ENCODE results near the gene PTPRG.

PTPRG gene

GRCh38 chr3:61624300-61624699 is 62.9 kb downstream of the PTPRG start:
- no peak overlapping the region for H3K4me3 Mint-ChIP-seq
- no peaks in the 10 kb centered on the region for H3K4me1 Mint-ChIP-seq (ENCODE audit: low read depth in 2 of 2)
- no peaks in the 10 kb centered on the region for H3K36me3 Mint-ChIP-seq (ENCODE audit: insufficient read depth)
- no peaks in the 10 kb centered on the region for H3K27me3 Mint-ChIP-seq
- no peak for DNase-seq
- H3K9me3 Mint-ChIP-seq = peaks cover 0 to 4% of the 10 kb centered on the region in 2 donors
- H3K27ac Mint-ChIP-seq = no peak overlapping the region
- ATAC-seq (replicated peaks) = no peak

- Mint-ChIP-seq H3K9me3 (peaks cover 0 to 6% of the 10 kb centered on the region in 2 donors), H3K4me3 (no peak overlapping the region), H3K27ac (no peak overlapping the region), H3K27me3 (no peaks in the 10 kb centered on the region), H3K36me3 (ENCODE audit: insufficient read depth) (no peaks in the 10 kb centered on the region), H3K4me1 (ENCODE audit: low read depth in 2 of 2) (no peaks in the 10 kb centered on the region)
- no peak for ATAC-seq (replicated peaks)
- DNase-seq = no peak
Measured at GRCh38 chr3:61625429-61625828, 64.1 kb downstream of the PTPRG start.

- DNase-seq (no peak), ATAC-seq (replicated peaks) (no peak)
- no peaks in the 10 kb centered on the region for H3K36me3 Mint-ChIP-seq (ENCODE audit: insufficient read depth)
- H3K27me3 Mint-ChIP-seq = no peaks in the 10 kb centered on the region
- no peak overlapping the region for H3K4me3 Mint-ChIP-seq
- peaks cover 0 to 6% of the 10 kb centered on the region in 2 donors for H3K9me3 Mint-ChIP-seq
- no peak overlapping the region for H3K27ac Mint-ChIP-seq
- no peaks in the 10 kb centered on the region for H3K4me1 Mint-ChIP-seq (ENCODE audit: low read depth in 2 of 2)
Measured at GRCh38 chr3:61626484-61626883, 65.1 kb downstream of the PTPRG start.

- H3K27ac Mint-ChIP-seq = no peak overlapping the region
- H3K4me3 Mint-ChIP-seq = no peak overlapping the region
- H3K9me3 Mint-ChIP-seq = peaks cover 0 to 6% of the 10 kb centered on the region in 2 donors
- H3K36me3 Mint-ChIP-seq (ENCODE audit: insufficient read depth) = no peaks in the 10 kb centered on the region
- DNase-seq (no peak), ATAC-seq (replicated peaks) (no peak)
- no peaks in the 10 kb centered on the region for H3K27me3 Mint-ChIP-seq
- no peaks in the 10 kb centered on the region for H3K4me1 Mint-ChIP-seq (ENCODE audit: low read depth in 2 of 2)
Measured at GRCh38 chr3:61627768-61628185, 66.4 kb downstream of the PTPRG start.

- peaks cover 0 to 8% of the 10 kb centered on the region in 2 donors for H3K9me3 Mint-ChIP-seq
- H3K27ac Mint-ChIP-seq = no peak overlapping the region
- no peaks in the 10 kb centered on the region for H3K27me3 Mint-ChIP-seq
- no peaks in the 10 kb centered on the region for H3K36me3 Mint-ChIP-seq (ENCODE audit: insufficient read depth)
- no peaks in the 10 kb centered on the region for H3K4me1 Mint-ChIP-seq (ENCODE audit: low read depth in 2 of 2)
- ATAC-seq (replicated peaks) (no peak), DNase-seq (no peak)
- no peak overlapping the region for H3K4me3 Mint-ChIP-seq
Measured at GRCh38 chr3:61628636-61629035, 67.3 kb downstream of the PTPRG start.

- ATAC-seq (replicated peaks) = no peak
- no peaks in the 10 kb centered on the region for H3K36me3 Mint-ChIP-seq (ENCODE audit: insufficient read depth)
Measured at GRCh38 chr3:61629442-61629841, 68.1 kb downstream of the PTPRG start.

GRCh38 chr3:61631108-61631769 is 69.9 kb downstream of the PTPRG start:
- ATAC-seq (replicated peaks) (no peak), DNase-seq (no peak)
- no peaks in the 10 kb centered on the region for H3K4me1 Mint-ChIP-seq (ENCODE audit: low read depth in 2 of 2)
- no peaks in the 10 kb centered on the region for H3K27me3 Mint-ChIP-seq
- peaks cover 0 to 6% of the 10 kb centered on the region in 2 donors for H3K9me3 Mint-ChIP-seq
- no peaks in the 10 kb centered on the region for H3K36me3 Mint-ChIP-seq (ENCODE audit: insufficient read depth)
- H3K4me3 Mint-ChIP-seq = no peak overlapping the region
- no peak overlapping the region for H3K27ac Mint-ChIP-seq

More at GRCh38 chr3:61629442-61629841, 68.1 kb downstream of the PTPRG start:
- DNase-seq = no peak
- Mint-ChIP-seq H3K9me3 (peaks cover 0 to 8% of the 10 kb centered on the region in 2 donors), H3K4me1 (ENCODE audit: low read depth in 2 of 2) (no peaks in the 10 kb centered on the region), H3K27me3 (no peaks in the 10 kb centered on the region), H3K27ac (no peak overlapping the region), H3K4me3 (no peak overlapping the region)

GRCh38 chr3:61632568-61633175 is 71.3 kb downstream of the PTPRG start:
- Mint-ChIP-seq H3K27me3 (no peaks in the 10 kb centered on the region), H3K36me3 (ENCODE audit: insufficient read depth) (no peaks in the 10 kb centered on the region), H3K4me3 (no peak overlapping the region), H3K27ac (no peak overlapping the region), H3K4me1 (ENCODE audit: low read depth in 2 of 2) (no peaks in the 10 kb centered on the region), H3K9me3 (peaks cover 4 to 7% of the 10 kb centered on the region in 2 donors)
- ATAC-seq (replicated peaks) = no peak
- DNase-seq = no peak

- DNase-seq (no peak), ATAC-seq (replicated peaks) (no peak)
- Mint-ChIP-seq H3K36me3 (ENCODE audit: insufficient read depth) (no peaks in the 10 kb centered on the region), H3K4me1 (ENCODE audit: low read depth in 2 of 2) (no peaks in the 10 kb centered on the region), H3K27me3 (no peaks in the 10 kb centered on the region), H3K27ac (no peak overlapping the region), H3K9me3 (peaks cover 4 to 7% of the 10 kb centered on the region in 2 donors), H3K4me3 (no peak overlapping the region)
Measured at GRCh38 chr3:61634678-61635077, 73.3 kb downstream of the PTPRG start.

GRCh38 chr3:61637088-61638051 is 76.0 kb downstream of the PTPRG start:
- no peak for DNase-seq
- ATAC-seq (replicated peaks) = no peak
- Mint-ChIP-seq H3K4me3 (no peak overlapping the region), H3K36me3 (ENCODE audit: insufficient read depth) (no peaks in the 10 kb centered on the region), H3K27ac (no peak overlapping the region), H3K4me1 (ENCODE audit: low read depth in 2 of 2) (no peaks in the 10 kb centered on the region), H3K27me3 (no peaks in the 10 kb centered on the region), H3K9me3 (peaks cover 4 to 7% of the 10 kb centered on the region in 2 donors)

- H3K27ac Mint-ChIP-seq = no peak overlapping the region
- H3K4me1 Mint-ChIP-seq (ENCODE audit: low read depth in 2 of 2) = no peaks in the 10 kb centered on the region
- no peak overlapping the region for H3K4me3 Mint-ChIP-seq
- H3K36me3 Mint-ChIP-seq (ENCODE audit: insufficient read depth) = no peaks in the 10 kb centered on the region
- H3K27me3 Mint-ChIP-seq = no peaks in the 10 kb centered on the region
- no peak for DNase-seq
- H3K9me3 Mint-ChIP-seq = peaks cover 5 to 7% of the 10 kb centered on the region in 2 donors
- ATAC-seq (replicated peaks) = no peak
Measured at GRCh38 chr3:61638741-61639140, 77.4 kb downstream of the PTPRG start.

- Mint-ChIP-seq H3K9me3 (peaks cover 5 to 7% of the 10 kb centered on the region in 2 donors), H3K4me1 (ENCODE audit: low read depth in 2 of 2) (no peaks in the 10 kb centered on the region), H3K36me3 (ENCODE audit: insufficient read depth) (no peaks in the 10 kb centered on the region), H3K4me3 (no peak overlapping the region), H3K27ac (no peak overlapping the region), H3K27me3 (no peaks in the 10 kb centered on the region)
- DNase-seq = no peak
- no peak for ATAC-seq (replicated peaks)
Measured at GRCh38 chr3:61639991-61640390, 78.6 kb downstream of the PTPRG start.

- no peak for ATAC-seq (replicated peaks)
- Mint-ChIP-seq H3K4me3 (no peak overlapping the region), H3K9me3 (peaks cover 0 to 5% of the 10 kb centered on the region in 2 donors), H3K4me1 (ENCODE audit: low read depth in 2 of 2) (no peaks in the 10 kb centered on the region), H3K27me3 (no peaks in the 10 kb centered on the region), H3K36me3 (ENCODE audit: insufficient read depth) (no peaks in the 10 kb centered on the region), H3K27ac (no peak overlapping the region)
- no peak for DNase-seq
Measured at GRCh38 chr3:61645148-61645547, 83.8 kb downstream of the PTPRG start.

Data from effector memory CD8-positive, alpha-beta T cell (primary cell).